PC-3 (cell line): ENCODE measurements around the gene SPATA31D1. TPM values are rescaled to one million over a fixed set of nuclear protein-coding genes. Genes with fewer than 3 reads are reported as not detected.

Experiments
- ATAC-seq: fragments of 200-7000 bp; cut with Tn5 transposase; 2 replicates; pipeline ENCODE4 v1.9.1; 2020; ENCODE audit warnings: mild to moderate bottlenecking, moderate library complexity
- BruUV-seq: library from RNA; stranded (reverse); fragments of 400-500 nt; replicated peaks from 2 replicates; lab custom pipeline; 2021; lab: Mats Ljungman, UMichigan
- CTCF ChIA-PET: fragments of 300-600 bp; sonication (Branson Sonifier 250); formaldehyde crosslinking; loops from one replicate; lab custom pipeline; 2022; ENCODE audit warnings: antibody characterized with exemption; lab: Charles Lee
- POLR2A ChIA-PET: fragments of 300-600 bp; sonication (Branson Sonifier 250); formaldehyde crosslinking; loops from one replicate; lab custom pipeline; 2022; ENCODE audit warnings: antibody characterized with exemption; ENCODE audit not compliant: unreplicated experiment; lab: Charles Lee
- DNase-seq: peaks from one replicate; pipeline ENCODE4 v3.0.0-alpha.2; 2015
- H2AFZ ChIP-seq: fragments of 300-600 bp; sonication (generic); 2 replicates; pipeline ENCODE4 v1.6.0; 2016; ENCODE audit warnings: antibody characterized with exemption, low read length
- H3F3A ChIP-seq: fragments of 300-600 bp; sonication (generic); one replicate; pipeline ENCODE4 v1.6.0; 2017; ENCODE audit warnings: antibody characterized with exemption, low read length, control low read depth, mild to moderate bottlenecking; ENCODE audit not compliant: unreplicated experiment
- H3K27ac ChIP-seq: fragments of 300-600 bp; sonication (generic); 2 replicates; pipeline ENCODE4 v1.5.1; 2016; ENCODE audit warnings: mild to moderate bottlenecking, low read length
- H3K27me3 ChIP-seq: fragments of 300-600 bp; sonication (generic); 2 replicates; pipeline ENCODE4 v1.6.1; 2016; ENCODE audit warnings: low read length, mixed read lengths
- H3K36me3 ChIP-seq: fragments of 300-600 bp; sonication (generic); 2 replicates; pipeline ENCODE4 v1.6.1; 2016; ENCODE audit warnings: low read depth, mixed run types, low read length, mixed read lengths
- H3K4me1 ChIP-seq: fragments of 300-600 bp; sonication (generic); 2 replicates; pipeline ENCODE4 v1.5.1; 2016; ENCODE audit warnings: low read length; ENCODE audit not compliant: insufficient read depth
- H3K4me2 ChIP-seq: fragments of 300-600 bp; sonication (generic); 2 replicates; pipeline ENCODE4 v1.6.0; 2016; ENCODE audit warnings: low read length
- H3K4me3 ChIP-seq: fragments of 300-600 bp; sonication (generic); 2 replicates; pipeline ENCODE4 v1.5.1; 2016; ENCODE audit warnings: mild to moderate bottlenecking, low read length, mixed read lengths
- H3K79me2 ChIP-seq: fragments of 300-600 bp; sonication (generic); 2 replicates; pipeline ENCODE4 v1.6.1; 2017; ENCODE audit warnings: low read length, mixed read lengths
- H3K9ac ChIP-seq: fragments of 300-600 bp; sonication (generic); 2 replicates; pipeline ENCODE4 v1.6.0; 2016; ENCODE audit warnings: mild to moderate bottlenecking, low read length
- H3K9me2 ChIP-seq: fragments of 300-600 bp; sonication (generic); replicated peaks from 2 replicates; pipeline ENCODE4 v1.6.1; 2016; ENCODE audit warnings: mixed run types, low read length, mixed read lengths
- H3K9me3 ChIP-seq: fragments of 300-600 bp; sonication (generic); 2 replicates; pipeline ENCODE4 v1.6.1; 2016; ENCODE audit warnings: low read length, mixed read lengths
- H4K20me1 ChIP-seq: fragments of 300-600 bp; sonication (generic); 2 replicates; pipeline ENCODE4 v1.6.1; 2016; ENCODE audit warnings: low read length, mixed read lengths
- CTCF ChIP-seq: fragments of 300-600 bp; sonication (generic); conservative IDR thresholded peaks from 2 replicates; pipeline ENCODE4 v1.5.1; 2017; ENCODE audit warnings: antibody characterized with exemption, low read depth, mild to moderate bottlenecking, low read length
- EZH2 ChIP-seq: fragments of 300-600 bp; sonication (generic); IDR thresholded peaks from one replicate; pipeline ENCODE4 v1.6.1; 2017; ENCODE audit warnings: antibody characterized with exemption, mild to moderate bottlenecking, low read length; ENCODE audit not compliant: unreplicated experiment
- EZH2phosphoT487 ChIP-seq: fragments of 300-600 bp; sonication (generic); IDR thresholded peaks from 2 replicates; pipeline ENCODE4 v1.6.1; 2018; ENCODE audit warnings: mild to moderate bottlenecking, antibody characterized with exemption, low read length, borderline replicate concordance
- intact Hi-C: fragments of 100-400 bp; cut with micrococcal nuclease; formaldehyde crosslinking; loops from 2 replicates; pipeline ENCODE4 v1.9.0; 2023
- total RNA-seq: library from RNA; depleted of rRNA; stranded (reverse); fragments of >200 nt; gene quantifications from 2 replicates; pipeline ENCODE4 v1.2.3, GENCODE V29; 2014; rRNA removed

The SPATA31D1 gene
- total RNA-seq, 1 experiment from 2014 or later, result not detected

DNA sequence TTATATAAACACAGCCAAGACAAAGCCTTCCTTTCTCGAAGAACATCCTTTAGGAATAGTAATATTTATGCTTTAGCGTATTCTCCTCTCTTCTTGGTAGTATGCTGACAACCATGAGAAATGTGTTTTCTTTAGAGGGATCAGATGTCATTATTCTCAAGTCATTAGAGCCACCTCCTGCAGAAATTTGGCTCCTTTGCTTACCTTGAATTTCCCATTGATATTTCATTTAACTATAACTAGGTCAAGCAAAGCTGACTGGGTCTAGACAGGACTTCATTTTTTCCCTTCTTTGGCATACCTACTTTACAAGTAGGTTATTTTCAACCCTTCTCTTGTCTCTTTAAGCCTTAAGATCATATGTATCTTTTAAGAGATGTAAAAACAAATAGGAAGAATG, 50.3 kb downstream of the SPATA31D1 start:
- intact Hi-C loops, result no loop called here
- Histone ChIP-seq H3K27me3 (no peaks in the 10 kb centered on the region), H3K79me2 (no peaks in the 10 kb centered on the region), H3K4me2 (no peak overlapping the region), H3K9ac (no peak overlapping the region), H3K9me2 (no peaks in the 10 kb centered on the region), H4K20me1 (no peaks in the 10 kb centered on the region), H3K36me3 (no peaks in the 10 kb centered on the region), H3K27ac (no peak overlapping the region), H3K4me3 (no peak overlapping the region), H3K9me3 (0 out of 2 replicates have a peak, but pooled peaks cover 3% of the 10 kb centered on the region), H3F3A (no peaks in the 10 kb centered on the region), H3K4me1 (no peaks in the 10 kb centered on the region), H2AFZ (no peak overlapping the region)
- no peak for TF ChIP-seq CTCF
- TF ChIP-seq EZH2, result no peak
- no peak for TF ChIP-seq EZH2phosphoT487
- POLR2A ChIA-PET, result no interaction called here
- CTCF ChIA-PET, result no interaction called here
- DNase-seq, result no peak
- no peak for ATAC-seq
- no TSS peak for BruUV-seq

Other genes with a start within 250 kb of the SPATA31D1 start
- not detected in 2 replicates for gene SPATA31D4, start 60.3 kb upstream of the SPATA31D1 start, total RNA-seq
- not detected in 2 replicates for gene SPATA31D3, start 45.3 kb upstream of the SPATA31D1 start, total RNA-seq